Astrocyte of the cerebellum (primary cell): ENCODE measurements around the gene PEX6.
"Not testable (repeated sequence)": the region's sequence is repeated elsewhere in the genome, so short reads cannot be mapped to it uniquely, and the experiment has no call there.

ENCODE experiments used
- DNase-seq: peaks from one replicate; pipeline ENCODE4 v3.0.0-alpha.2; 2011; ENCODE audit warnings: low read depth
- H3K4me3 ChIP-seq: 2 replicates; pipeline ENCODE4 v1.5.1; 2011; ENCODE audit warnings: mild to moderate bottlenecking, low read depth, low read length, moderate library complexity
- in situ Hi-C: cut with HindIII; loops from 2 replicates; pipeline ENCODE4 v1.10.0; 2017; ENCODE audit warnings: low sequenced_read_pairs
- TF ChIP-seq, protein P1 (sequence below): IDR thresholded peaks from 2 replicates; pipeline ENCODE4 v1.5.1; 2012; ENCODE audit warnings: low read length, low read depth, moderate library complexity, mild to moderate bottlenecking; ENCODE audit errors: missing control alignments

PEX6 gene

DNA sequence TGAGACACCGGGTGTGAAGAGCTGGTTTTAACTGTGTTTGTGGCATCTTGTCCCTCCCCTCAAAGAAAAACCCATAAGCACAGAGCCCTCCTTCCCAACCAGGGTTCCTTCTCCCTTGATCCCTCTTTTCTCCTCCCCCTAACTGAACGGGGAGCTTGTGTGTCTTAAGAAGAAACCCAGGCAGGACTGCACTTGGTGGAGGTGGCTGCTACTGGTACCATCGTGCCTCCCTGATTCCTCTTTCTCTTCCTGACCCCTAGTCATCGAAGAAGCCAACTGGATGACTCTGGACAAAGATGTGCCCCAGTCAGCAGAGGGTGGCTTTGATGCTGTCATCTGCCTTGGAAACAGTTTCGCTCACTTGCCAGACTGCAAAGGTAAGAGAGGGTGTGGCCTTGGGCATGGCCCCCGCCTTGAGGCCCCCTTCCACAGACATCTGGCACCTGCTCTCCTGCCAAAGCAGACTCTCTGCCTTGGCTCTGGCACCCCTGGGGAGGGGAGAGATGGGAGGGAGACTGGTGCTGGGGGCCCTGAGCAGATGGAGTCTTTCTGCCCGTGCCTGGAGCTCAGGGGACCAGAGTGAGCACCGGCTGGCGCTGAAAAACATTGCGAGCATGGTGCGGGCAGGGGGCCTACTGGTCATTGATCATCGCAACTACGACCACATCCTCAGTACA is 16.3 kb downstream of the PEX6 start:
- TF ChIP-seq, protein P1, sequence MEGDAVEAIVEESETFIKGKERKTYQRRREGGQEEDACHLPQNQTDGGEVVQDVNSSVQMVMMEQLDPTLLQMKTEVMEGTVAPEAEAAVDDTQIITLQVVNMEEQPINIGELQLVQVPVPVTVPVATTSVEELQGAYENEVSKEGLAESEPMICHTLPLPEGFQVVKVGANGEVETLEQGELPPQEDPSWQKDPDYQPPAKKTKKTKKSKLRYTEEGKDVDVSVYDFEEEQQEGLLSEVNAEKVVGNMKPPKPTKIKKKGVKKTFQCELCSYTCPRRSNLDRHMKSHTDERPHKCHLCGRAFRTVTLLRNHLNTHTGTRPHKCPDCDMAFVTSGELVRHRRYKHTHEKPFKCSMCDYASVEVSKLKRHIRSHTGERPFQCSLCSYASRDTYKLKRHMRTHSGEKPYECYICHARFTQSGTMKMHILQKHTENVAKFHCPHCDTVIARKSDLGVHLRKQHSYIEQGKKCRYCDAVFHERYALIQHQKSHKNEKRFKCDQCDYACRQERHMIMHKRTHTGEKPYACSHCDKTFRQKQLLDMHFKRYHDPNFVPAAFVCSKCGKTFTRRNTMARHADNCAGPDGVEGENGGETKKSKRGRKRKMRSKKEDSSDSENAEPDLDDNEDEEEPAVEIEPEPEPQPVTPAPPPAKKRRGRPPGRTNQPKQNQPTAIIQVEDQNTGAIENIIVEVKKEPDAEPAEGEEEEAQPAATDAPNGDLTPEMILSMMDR = no peak
- no peak for DNase-seq
- in situ Hi-C loops = no loop called here
- no peak overlapping the region for H3K4me3 ChIP-seq

DNA sequence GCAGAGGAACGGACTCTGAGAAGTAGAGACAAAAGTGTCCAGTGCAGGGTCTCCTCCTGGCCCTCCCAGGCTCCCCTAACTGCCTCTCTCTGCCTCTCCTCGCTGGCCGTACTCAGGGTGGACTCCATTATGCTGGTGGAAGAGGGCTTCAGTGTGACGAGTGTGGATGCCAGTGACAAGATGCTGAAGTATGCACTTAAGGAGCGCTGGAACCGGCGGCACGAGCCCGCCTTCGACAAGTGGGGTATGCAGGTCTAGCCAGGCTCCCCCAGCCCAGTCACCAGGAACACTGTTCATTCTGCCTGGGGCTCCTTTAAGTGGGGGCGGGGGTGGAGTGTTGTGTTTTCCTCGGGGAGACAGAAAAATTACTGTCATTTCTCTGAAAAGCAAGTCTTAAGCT is 16.9 kb downstream of the PEX6 start:
- no peak for DNase-seq
- TF ChIP-seq, protein P1 = no peak
- no peak overlapping the region for H3K4me3 ChIP-seq
- in situ Hi-C loops = no loop called here

DNA sequence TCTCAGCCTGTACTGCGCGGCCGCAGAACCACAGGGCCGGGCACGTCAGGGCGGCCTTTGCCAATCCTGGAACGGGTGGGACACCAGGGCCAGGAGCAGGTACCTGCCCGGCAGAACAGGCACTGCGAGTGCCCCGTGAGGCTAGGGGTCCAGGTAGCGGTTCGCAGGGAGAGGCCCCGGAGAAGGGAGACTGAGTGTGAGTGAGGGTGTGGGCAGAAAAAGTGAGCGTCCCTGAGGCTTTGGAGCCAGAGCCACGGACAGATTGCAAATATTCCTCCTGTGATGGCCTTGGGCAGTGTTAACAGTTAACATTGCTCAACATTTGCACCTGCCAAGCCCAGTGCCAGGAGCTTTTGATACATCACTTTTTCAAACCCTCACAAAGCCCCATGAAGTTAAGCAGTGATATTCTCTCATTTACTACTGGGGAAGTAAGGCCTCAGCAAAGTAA is 17.9 kb downstream of the PEX6 start:
- peak overlapping the region; percentile 46 for H3K4me3 ChIP-seq
- TF ChIP-seq, protein P1 = no peak
- no peak for DNase-seq
- in situ Hi-C loops = no loop called here

DNA sequence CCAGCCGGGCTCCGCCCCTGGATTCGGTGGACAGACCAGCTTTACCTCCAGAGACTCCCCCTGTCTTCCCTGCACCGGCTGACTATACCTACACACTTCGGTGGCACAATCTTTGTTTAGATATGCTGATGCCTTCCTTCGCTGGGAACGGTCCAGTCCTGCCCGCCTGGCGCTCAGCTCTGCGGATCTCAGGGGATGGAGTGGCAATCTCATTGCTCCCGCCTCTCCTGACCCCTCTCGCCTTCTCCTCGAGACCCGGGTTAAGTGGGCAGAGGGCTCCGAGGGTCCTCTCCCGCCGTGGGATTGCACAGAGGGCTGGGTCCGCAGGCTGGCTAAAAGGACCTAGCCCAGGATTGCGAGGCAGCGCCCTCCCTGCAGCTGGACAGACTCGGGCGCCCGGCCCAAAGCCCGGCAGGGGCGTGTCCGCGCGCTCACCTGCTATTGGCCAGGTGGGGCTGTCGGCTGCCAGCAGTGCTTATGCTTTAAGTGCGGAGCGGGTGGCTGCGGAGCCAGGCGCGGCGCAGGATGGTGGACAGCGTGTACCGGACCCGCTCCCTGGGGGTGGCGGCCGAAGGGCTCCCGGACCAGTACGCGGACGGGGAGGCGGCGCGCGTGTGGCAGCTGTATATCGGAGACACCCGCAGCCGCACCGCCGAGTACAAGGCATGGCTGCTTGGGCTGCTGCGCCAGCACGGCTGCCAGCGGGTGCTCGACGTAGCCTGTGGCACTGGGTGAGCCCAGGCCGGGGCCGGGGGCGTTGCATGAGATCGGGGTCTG is 18.6 kb downstream of the PEX6 start, which contains the start of gene GNMT:
GNMT (plus strand) TSS at position 512 of the 777 bp plus-strand sequence; CDS start at position 526, 14 bp downstream.
- TF ChIP-seq, protein P1 = no peak
- no peak for DNase-seq
- in situ Hi-C loops = no loop called here
- peak within 1 kb of the TSS; percentile 46 for H3K4me3 ChIP-seq

DNA sequence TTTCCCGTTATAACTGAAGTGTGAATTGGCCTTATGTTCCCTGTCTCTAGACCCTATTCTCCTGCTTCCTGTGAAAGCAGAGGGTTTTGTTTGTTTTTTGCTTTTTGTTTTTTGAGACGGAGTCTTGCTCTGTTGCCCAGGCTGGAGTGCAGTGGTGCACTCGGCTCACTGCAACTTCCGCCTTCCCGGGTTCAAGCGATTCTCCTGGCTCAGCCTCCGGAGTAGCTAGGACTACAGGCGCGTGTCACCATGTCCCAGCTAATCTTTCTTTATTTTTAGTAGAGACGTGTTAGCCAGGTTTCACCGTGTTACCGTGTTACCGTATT is 19.1 kb downstream of the PEX6 start:
- TF ChIP-seq, protein P1 = no peak
- DNase-seq = no peak
- peak overlapping the region; percentile 46 for H3K4me3 ChIP-seq
- in situ Hi-C loops = no loop called here

DNA sequence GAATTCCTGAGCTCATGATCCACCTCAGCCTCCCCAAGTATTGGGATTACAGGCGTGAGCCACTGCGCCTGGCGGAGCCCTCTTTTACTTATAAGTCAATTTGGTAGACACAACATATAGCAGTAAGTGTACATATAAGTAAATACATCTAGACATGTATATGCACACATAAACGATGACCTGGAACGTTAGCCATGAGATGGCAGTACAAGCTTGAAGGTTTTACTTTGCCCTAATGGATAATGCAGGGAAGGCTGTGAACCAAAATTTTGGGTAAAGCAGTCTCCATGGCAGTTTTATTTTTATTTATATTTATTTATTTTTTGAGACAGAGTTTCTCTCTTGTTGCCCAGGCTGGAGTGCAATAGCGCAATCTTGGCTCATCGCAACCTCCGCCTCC is 20.9 kb downstream of the PEX6 start:
- no peak for DNase-seq
- H3K4me3 ChIP-seq = no peak overlapping the region
- in situ Hi-C loops = no loop called here
- TF ChIP-seq, protein P1 = no peak

DNA sequence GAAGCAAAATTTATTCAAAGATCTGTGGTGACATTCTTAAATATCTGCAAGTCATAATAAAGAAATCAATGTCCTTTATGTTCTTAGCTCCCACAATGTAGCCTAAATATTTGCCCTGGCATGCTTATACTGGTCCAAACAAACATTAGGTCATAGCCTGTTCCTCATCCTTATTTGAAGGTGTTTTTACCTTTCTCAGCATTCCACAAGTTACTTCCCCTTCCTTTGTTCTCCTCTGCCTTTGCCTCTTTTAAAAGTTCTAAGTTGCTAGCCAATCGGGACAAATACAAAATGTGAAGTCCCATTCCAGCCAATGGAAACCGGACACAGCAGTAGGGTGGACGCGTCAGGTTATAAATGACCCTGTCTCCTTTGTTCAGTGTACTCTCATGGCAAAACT is 24.6 kb downstream of the PEX6 start:
- DNase-seq, H3K4me3 ChIP-seq, in situ Hi-C loops: not testable (repeated sequence)
